A549 treated with CORT108297 at 1 μM for 4 hours (cell line): Measurements from ENCODE around the gene SERPINA10. TPM values are rescaled to one million over a fixed set of nuclear protein-coding genes. Genes with fewer than 3 reads are reported as not detected.

Experiments used
- total RNA-seq: library from RNA; stranded (reverse); fragments of 200-300 nt; extraction: Qiagen RNA extraction; gene quantifications from 5 replicates; pipeline ENCODE4 v1.2.3, GENCODE V29; 2022

SERPINA10 gene, protein sequence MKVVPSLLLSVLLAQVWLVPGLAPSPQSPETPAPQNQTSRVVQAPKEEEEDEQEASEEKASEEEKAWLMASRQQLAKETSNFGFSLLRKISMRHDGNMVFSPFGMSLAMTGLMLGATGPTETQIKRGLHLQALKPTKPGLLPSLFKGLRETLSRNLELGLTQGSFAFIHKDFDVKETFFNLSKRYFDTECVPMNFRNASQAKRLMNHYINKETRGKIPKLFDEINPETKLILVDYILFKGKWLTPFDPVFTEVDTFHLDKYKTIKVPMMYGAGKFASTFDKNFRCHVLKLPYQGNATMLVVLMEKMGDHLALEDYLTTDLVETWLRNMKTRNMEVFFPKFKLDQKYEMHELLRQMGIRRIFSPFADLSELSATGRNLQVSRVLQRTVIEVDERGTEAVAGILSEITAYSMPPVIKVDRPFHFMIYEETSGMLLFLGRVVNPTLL
- total RNA-seq: 0.02 to 0.04 TPM in 2 of 5 replicates, not detected in the others

GRCh38 chr14:94292872-94293577 lies at the start of gene SERPINA10:
Gene SERPINA10 (minus strand): TSS chr14:94293268. CDS start chr14:94290593, 2,675 bp downstream.

DNA sequence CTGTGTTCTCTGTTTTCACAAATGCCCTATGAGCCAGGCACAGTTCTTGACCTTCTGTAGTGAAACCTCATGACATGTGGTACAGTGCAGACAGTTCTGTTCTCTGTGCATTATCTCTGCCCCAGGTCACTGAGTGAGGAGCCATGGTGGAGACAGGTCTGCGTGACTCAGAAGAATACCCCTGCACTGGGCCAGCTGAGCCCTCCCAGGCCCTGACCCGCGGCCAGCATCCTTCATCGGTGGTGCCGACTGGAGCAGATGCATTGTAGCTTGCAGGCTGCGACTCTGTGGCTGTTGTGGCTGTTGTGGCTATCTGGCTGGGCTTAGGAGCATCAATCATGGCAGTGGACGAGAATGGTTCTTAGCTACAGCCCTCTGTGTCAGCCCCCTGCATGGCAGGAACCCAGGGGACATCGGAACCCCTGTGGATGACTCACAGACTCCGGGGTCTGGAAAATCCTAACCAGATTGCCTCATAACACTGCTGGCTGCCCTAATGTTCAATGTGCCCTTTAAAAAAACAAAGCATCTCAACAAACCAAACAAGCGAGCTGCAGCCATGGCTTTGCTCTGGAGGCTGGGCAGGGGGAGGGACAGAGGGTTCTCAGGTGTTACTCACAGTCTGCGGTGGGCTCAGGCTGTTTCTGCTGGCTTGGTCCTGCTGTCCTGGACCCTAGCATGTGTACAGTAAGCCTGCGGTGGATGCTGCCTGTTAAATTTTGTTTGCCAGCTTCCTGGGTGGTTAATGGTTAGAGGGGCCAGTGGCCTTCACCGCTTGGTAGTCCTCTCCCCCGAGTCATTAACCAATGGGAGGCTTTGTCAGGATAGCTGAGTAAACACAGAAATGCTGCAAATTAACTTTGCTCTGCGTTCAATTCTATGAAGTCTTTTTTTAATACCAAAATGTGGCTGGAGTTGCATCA lies 29.8 kb upstream of the SERPINA10 start, which contains the start of gene SERPINA6:
Gene SERPINA6 (minus strand): TSS at position 689 of the 923 bp plus-strand sequence. CDS start 8,688 bp downstream, outside the sequence.

Other genes starting within 250 kb of the SERPINA10 start
- 175 to 182 TPM (median 177 TPM) in 5 replicates for gene DDX24, start 212.1 kb downstream of the SERPINA10 start, total RNA-seq
- 16.9 to 20.5 TPM (median 20.0 TPM) in 5 replicates for gene IFI27L1, start 212.0 kb downstream of the SERPINA10 start, total RNA-seq
- 0.89 to 1.9 TPM (median 1.6 TPM) in 5 replicates for gene IFI27, start 182.5 kb downstream of the SERPINA10 start, total RNA-seq
- gene IFI27L2, start 163.7 kb downstream of the SERPINA10 start, total RNA-seq: 55.5 to 65.5 TPM (median 57.6 TPM) in 5 replicates
- 0.17 to 0.40 TPM (median 0.29 TPM) in 5 replicates for gene PPP4R4, start 118.9 kb downstream of the SERPINA10 start, total RNA-seq
- gene SERPINA6, start 30.1 kb upstream of the SERPINA10 start, total RNA-seq: 0.63 to 1.1 TPM (median 0.95 TPM) in 5 replicates
- not detected in 5 replicates for gene SERPINA2, start 73.4 kb upstream of the SERPINA10 start, total RNA-seq
- 0.54 to 0.88 TPM (median 0.67 TPM) in 5 replicates for gene SERPINA1, start 95.3 kb upstream of the SERPINA10 start, total RNA-seq
- gene SERPINA11, start 159.5 kb upstream of the SERPINA10 start, total RNA-seq: not detected in 5 replicates
- gene SERPINA9, start 182.9 kb upstream of the SERPINA10 start, total RNA-seq: 0.08 TPM in 1 of 5 replicates, not detected in the others
- gene SERPINA12, start 216.2 kb upstream of the SERPINA10 start, total RNA-seq: not detected in 5 replicates